UCSD-AML1 (cell line): ENCODE measurements around the gene PMPCB.

Experiments used
- DNase-seq: peaks from one replicate; lab custom pipeline; 2025; ENCODE audit not compliant: unreplicated experiment; lab: John Stamatoyannopoulos, UW

The PMPCB gene

GRCh38 chr7:103325744-103326143, 28.5 kb downstream of the PMPCB start:
- DNase-seq: no peak

- DNase-seq: no peak
Measured at GRCh38 chr7:103336761-103337160, 39.5 kb downstream of the PMPCB start.

- no peak for DNase-seq
Measured at GRCh38 chr7:103338864-103339263, 41.6 kb downstream of the PMPCB start.

GRCh38 chr7:103341466-103341865, 44.2 kb downstream of the PMPCB start:
- DNase-seq: no peak

GRCh38 chr7:103343332-103343731, 46.1 kb downstream of the PMPCB start:
- no peak for DNase-seq

- peak; percentile 38 for DNase-seq
Measured at GRCh38 chr7:103343758-103344452, 46.7 kb downstream of the PMPCB start.

- peak; percentile 74 for DNase-seq
Measured at GRCh38 chr7:103344453-103345149, 47.4 kb downstream of the PMPCB start, which contains the start of gene DNAJC2. Gene DNAJC2 (minus strand): TSS chr7:103344767. CDS start chr7:103344622, 145 bp downstream.

- no peak for DNase-seq
Measured at GRCh38 chr7:103346396-103346795, 49.2 kb downstream of the PMPCB start.

- peak; percentile 63 for DNase-seq
Measured at GRCh38 chr7:103347507-103348267, 50.5 kb downstream of the PMPCB start, which contains the start of gene PSMC2. Gene PSMC2 (plus strand): TSS chr7:103347643. CDS start chr7:103347712, 69 bp downstream.

GRCh38 chr7:103348452-103348851, 51.2 kb downstream of the PMPCB start:
- peak; percentile 9 for DNase-seq

GRCh38 chr7:103348959-103349358, 51.7 kb downstream of the PMPCB start:
- no peak for DNase-seq

- no peak for DNase-seq
Measured at GRCh38 chr7:103349805-103350204, 52.6 kb downstream of the PMPCB start.
